SK-MEL-5 (cell line): ENCODE measurements around the gene RIOK1. TPM values are rescaled to one million over a fixed set of nuclear protein-coding genes. Genes with fewer than 3 reads are reported as not detected.

Experiments
- DNase-seq: peaks from one replicate; pipeline ENCODE4 v3.0.0-alpha.2; 2016; ENCODE audit warnings: low read depth, low spot score
- in situ Hi-C: cut with HindIII; loops from 2 replicates; pipeline ENCODE4 v1.10.0; 2016; ENCODE audit warnings: low sequenced_read_pairs, high pct_unique_total_duplicates, low pct_unique_long_range_greater_than_20kb
- total RNA-seq: library from RNA; depleted of rRNA; stranded (reverse); fragments of >200 nt; shearing (Covaris generic); gene quantifications from 2 replicates; pipeline ENCODE4 v1.2.3, GENCODE V29; 2014

Gene RIOK1
- total RNA-seq, 1 experiment from 2014 or later, result 38.4 TPM

DNA sequence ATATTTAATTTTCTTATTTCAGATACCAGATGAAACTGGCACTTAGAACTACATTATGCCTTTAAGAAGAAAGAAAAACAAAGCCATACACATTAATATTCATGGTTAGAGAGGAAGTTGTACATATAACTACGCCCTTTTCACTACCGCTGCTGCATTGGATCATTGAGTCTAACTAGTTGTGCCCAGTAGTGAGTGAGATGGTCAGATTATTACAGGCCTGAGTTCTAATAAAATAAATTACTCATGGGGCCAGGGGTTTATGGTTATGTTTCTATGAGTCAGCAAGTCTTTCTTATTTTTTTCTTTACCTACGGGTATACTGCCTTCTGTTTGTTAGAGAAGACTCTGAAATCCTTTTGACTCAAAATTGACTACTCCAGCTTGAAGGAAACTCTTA, 11.5 kb downstream of the RIOK1 start:
- in situ Hi-C loops, result no loop called here

GRCh38 chr6:7402716-7403115, 13.1 kb downstream of the RIOK1 start:
- no peak for DNase-seq
- in situ Hi-C loops, result no loop called here

More for the DNA sequence above, 11.5 kb downstream of the RIOK1 start:
- DNase-seq, result no peak

GRCh38 chr6:7404546-7404945, 14.9 kb downstream of the RIOK1 start:
- in situ Hi-C loops, result no loop called here
- DNase-seq, result no peak

- in situ Hi-C loops, result no loop called here
- no peak for DNase-seq
These were observed 17.1 kb downstream of the RIOK1 start for GRCh38 chr6:7406743-7407142.

DNA sequence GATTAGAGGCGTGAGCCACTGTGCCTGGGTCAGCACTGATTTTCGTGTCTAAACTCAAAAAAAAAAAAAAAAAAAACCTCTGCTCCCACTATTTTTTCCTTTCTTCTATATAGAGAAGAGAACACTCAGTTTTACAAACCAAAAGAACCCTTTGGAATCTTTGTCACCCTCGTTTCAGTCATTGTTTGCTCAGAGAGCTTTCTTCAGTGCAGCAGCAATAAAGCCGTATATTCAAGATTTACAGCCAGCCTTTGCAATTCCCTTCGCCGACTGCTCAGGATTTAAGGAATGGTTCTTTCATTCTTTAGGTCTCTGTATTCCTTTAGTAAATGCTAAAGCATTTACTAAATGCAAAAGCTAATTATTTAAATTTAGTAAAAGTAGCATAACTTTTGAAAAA, 20.1 kb downstream of the RIOK1 start:
- in situ Hi-C loops, result no loop called here
- no peak for DNase-seq

- in situ Hi-C loops, result no loop called here
- no peak for DNase-seq
These were observed 21.2 kb downstream of the RIOK1 start for GRCh38 chr6:7410851-7411250.

DNA sequence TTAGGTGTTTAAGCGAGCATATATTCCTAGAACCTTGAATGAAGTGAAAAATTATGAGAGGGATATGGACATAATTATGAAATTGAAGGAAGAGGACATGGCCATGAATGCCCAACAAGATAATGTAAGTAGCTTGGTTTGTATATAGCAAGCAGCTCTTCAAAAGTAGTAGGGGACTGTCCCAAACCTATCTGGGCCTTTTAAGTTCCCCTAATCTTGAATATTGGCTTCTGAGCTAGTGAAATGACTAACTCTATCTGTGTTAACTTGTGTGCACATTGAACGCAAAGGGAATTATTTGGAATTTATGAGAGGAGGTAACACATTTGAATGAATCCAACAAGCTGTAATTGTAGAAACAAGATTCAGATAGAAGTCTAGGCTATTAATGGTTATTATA, 21.7 kb downstream of the RIOK1 start:
- in situ Hi-C loops, result no loop called here
- no peak for DNase-seq

GRCh38 chr6:7413151-7413823, 23.7 kb downstream of the RIOK1 start:
- in situ Hi-C loops, result no loop called here
- DNase-seq, result no peak

- in situ Hi-C loops, result no loop called here
- no peak for DNase-seq
These were observed 25.2 kb downstream of the RIOK1 start for GRCh38 chr6:7414811-7415210.

- DNase-seq, result no peak
- in situ Hi-C loops, result no loop called here
These were observed 28.1 kb downstream of the RIOK1 start for GRCh38 chr6:7417684-7418083.

DNA sequence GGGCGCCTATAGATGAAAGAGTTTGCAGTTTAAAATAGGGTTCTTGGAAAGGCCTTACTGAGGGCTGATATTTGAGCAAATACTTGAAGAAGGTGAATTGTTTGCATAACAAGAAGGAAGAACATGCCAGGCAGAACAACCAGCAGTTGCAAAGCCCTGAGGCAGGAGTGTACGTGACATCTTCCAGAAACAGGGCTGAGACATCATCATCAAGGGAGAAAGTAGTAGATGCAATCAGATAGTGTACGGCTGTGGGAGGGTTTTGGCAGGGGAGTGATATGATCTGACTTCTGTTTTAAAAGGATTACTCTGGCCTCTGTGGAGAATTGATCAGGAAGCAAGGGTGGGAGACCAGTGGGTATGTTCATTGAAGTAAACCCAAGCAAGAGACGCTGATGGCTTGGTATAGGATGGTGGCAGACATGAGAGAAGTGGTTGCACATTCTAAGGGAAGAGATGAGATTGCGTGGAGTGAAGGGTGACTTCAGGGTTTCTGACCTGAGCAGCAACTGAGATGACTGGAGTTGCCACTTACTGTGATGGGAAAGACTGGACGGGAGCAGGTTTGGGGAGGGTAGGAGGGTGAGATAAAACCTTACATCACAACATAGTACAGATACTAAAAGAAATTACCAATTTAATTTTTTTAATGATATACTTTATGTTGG, 28.8 kb downstream of the RIOK1 start:
- no peak for DNase-seq
- in situ Hi-C loops, result no loop called here

DNA sequence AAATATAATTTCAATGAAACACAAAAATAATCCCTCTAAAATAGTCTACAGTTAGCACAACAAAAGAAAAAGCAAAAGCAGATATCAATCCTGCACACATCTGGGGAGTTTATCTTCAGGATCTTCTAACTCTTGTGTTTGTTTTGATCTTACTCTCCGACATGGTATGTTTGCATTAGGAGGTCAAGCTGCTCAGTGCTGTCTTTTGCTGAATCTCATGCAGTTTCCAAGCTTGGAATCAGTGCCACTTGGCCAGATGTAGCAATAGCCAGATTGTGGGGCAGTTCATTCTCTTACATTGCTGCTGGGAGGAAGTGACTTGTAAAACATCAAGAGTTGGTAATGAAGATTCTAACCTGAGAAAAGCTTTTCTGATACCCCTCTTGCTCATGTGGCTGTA, 29.5 kb downstream of the RIOK1 start:
- in situ Hi-C loops, result no loop called here
- DNase-seq, result no peak

DNA sequence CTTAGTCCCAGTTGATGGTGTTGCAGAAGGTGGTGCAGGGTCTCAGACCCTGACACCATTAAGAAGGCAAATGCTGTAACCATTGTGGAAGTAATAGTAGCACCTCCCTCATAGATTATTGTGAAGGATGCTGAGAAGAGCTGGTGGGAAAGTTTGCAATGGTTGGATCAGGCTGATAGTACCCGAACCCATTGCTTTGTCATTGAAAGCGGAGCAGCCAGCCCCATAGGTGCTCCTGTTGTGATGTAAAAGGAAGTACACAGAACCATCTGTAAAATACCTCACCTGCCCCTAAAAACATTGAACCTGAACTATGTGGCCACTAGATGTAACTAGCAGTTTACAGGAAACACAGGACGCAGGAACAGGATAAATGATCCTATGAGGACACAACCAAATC, 31.5 kb downstream of the RIOK1 start:
- in situ Hi-C loops, result no loop called here
- DNase-seq, result no peak

DNA sequence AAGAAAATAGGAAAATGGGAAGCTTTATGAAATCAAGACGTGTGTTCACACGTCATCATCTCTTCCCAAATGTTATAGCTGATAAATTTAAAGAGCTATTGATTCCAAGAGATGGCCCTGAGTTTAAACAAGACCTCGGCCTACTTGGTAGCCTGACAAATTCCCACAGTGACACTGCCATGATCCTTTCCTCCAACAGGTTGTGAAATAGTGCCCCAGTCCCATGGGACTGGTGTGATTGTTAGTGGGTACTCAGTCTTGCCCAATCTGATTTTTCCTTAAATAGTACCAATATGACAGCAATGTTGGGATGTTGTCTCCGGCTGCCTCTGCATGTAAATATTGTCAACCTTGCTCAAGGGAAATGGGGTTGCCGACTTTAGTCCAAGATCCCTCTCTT, 34.5 kb downstream of the RIOK1 start:
- DNase-seq, result no peak
- in situ Hi-C loops, result no loop called here

GRCh38 chr6:7424967-7425807, 35.6 kb downstream of the RIOK1 start:
- peak; percentile 59 for DNase-seq
- in situ Hi-C loops, result no loop called here

DNA sequence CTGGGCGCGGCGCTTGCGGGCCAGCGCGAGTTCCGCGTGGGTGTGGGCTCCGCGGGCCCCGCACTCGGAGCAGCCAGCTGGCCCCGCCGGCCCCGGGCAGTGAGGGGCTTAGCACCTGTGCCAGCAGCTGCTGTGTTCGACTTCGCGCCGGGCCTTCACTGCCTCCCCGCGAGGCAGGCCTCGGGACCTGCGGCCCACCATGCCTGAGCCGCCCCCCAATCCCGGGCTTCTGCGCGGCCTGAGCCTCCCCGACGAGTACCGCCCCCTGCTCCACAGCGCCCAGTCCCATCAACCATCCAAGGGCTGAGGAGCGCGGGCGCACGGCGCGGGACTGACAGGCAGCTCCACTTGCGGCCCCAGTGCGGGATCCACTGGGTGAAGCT, 36.2 kb downstream of the RIOK1 start:
- no peak for DNase-seq
- in situ Hi-C loops, result no loop called here

DNA sequence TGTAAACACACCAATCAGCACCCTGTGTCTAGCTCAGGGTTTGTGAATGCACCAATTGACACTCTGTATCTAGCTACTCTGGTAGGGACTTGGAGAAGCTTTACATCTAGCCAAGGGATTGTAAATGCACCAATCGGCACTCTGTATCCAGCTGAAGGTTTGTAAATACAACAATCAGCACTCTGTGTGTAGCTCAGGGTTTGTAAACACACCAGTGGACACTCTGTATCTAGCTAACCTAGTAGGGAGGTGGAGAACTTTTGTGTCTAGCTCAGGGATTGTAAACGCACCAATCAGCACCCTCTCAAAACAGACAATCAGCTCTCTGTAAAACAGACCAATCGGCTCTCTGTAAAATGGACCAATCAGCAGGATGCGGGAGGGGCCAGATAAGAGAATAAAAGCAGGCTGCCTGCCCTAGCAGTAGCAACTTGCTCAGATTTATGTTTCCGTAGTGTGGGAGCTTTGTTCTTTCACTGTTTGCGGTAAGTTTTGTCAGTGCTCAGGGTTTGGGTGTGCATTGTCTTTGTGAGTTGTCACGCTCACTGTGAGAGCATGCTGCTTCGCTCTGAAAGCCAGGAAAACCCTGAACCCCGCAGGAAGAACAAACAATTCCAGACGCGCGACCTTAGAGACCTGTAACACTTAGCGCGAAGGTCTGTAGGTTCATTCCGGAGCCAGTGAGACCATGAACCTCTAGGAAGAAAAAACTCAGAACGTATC, 37.0 kb downstream of the RIOK1 start:
- in situ Hi-C loops, result no loop called here
- DNase-seq, result no peak

DNA sequence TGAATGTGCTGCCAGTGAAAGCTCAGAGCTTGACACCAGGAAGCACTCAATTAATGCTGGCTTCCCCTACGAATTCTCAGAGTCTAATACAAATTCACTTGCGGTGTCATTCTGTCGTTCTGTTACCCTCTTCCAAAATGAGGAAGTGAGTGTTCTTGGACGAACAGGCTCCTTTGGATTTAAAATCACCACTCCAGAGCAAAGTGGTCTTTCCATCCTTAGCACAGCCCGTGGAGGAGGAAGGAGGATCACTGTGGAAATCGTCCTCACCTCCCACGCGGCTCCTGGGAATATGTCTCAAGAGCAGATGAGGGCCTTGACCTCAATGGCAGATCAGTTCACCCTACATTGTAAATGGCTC, 41.7 kb downstream of the RIOK1 start:
- no peak for DNase-seq
- in situ Hi-C loops, result no loop called here
